Stimulated activated naive CD8-positive, alpha-beta T cell treated with anti-CD3 and anti-CD28 coated beads, Interleukin-15, amount 100 ng/mL, for 72 hours (primary cell): Measurements from ENCODE around the gene TRIM15.
A peak's percentile ranks its signal among the peaks of the same experiment; 100 is the strongest.

ENCODE experiments used
- ATAC-seq: fragments of 150-1000 bp; cut with Tn5 transposase; 2 replicates; pipeline ENCODE4 v1.10.0; 2021; ENCODE audit warnings: mild to moderate bottlenecking, moderate library complexity
- DNase-seq, 2 donors: peaks; one replicate each; pipeline ENCODE4 v3.0.0; 2021 to 2022
- H3K27ac Mint-ChIP-seq, 2 donors: one replicate each; pipeline ENCODE4 v1.8.0; 2022; ENCODE audit warnings: mild to moderate bottlenecking in 2 of 2, mixed read lengths in 2 of 2, moderate library complexity in 2 of 2
- H3K27me3 Mint-ChIP-seq: one replicate; pipeline ENCODE4 v1.8.0; 2022; ENCODE audit warnings: mixed read lengths
- H3K4me1 Mint-ChIP-seq: one replicate; pipeline ENCODE4 v1.8.0; 2022; ENCODE audit warnings: mild to moderate bottlenecking, mixed read lengths
- H3K4me3 Mint-ChIP-seq, 2 donors: one replicate each; pipeline ENCODE4 v1.8.0; 2022; ENCODE audit warnings: mild to moderate bottlenecking in 2 of 2, mixed read lengths in 2 of 2, moderate library complexity in 1 of 2
- H3K9me3 Mint-ChIP-seq, 2 donors: one replicate each; pipeline ENCODE4 v1.8.0; 2022; ENCODE audit warnings: mixed read lengths in 2 of 2

Gene TRIM15

GRCh38 chr6:30167101-30167500, 3.8 kb downstream of the TRIM15 start:
- peaks cover 56% of the 10 kb centered on the region for H3K27me3 Mint-ChIP-seq
- peaks cover 59% of the 10 kb centered on the region for H3K4me1 Mint-ChIP-seq
- H3K4me3 Mint-ChIP-seq, result peak overlapping the region in 1 of 2 donors; percentile 40
- no peaks in the 10 kb centered on the region for H3K9me3 Mint-ChIP-seq
- H3K27ac Mint-ChIP-seq, result no peak overlapping the region
- ATAC-seq (peak; percentile 74), DNase-seq (peak; percentile 27 to 49)

- no peak overlapping the region for H3K27ac Mint-ChIP-seq
- DNase-seq (no peak), ATAC-seq (no peak)
- no peak overlapping the region for H3K4me3 Mint-ChIP-seq
- H3K27me3 Mint-ChIP-seq, result peaks cover 72% of the 10 kb centered on the region
- peaks cover 43% of the 10 kb centered on the region for H3K4me1 Mint-ChIP-seq
- H3K9me3 Mint-ChIP-seq, result no peaks in the 10 kb centered on the region
Measured at GRCh38 chr6:30168741-30169140, 5.4 kb downstream of the TRIM15 start.

GRCh38 chr6:30169658-30170614, 6.6 kb downstream of the TRIM15 start:
- peak; percentile 83 for ATAC-seq
- Mint-ChIP-seq H3K9me3 (no peaks in the 10 kb centered on the region), H3K27ac (no peak overlapping the region), H3K4me3 (no peak overlapping the region), H3K4me1 (peaks cover 40% of the 10 kb centered on the region), H3K27me3 (peaks cover 71% of the 10 kb centered on the region)
- peak in 1 of 2 donors; percentile 32 for DNase-seq

GRCh38 chr6:30171677-30172471, 8.5 kb downstream of the TRIM15 start:
- Mint-ChIP-seq H3K27ac (no peak overlapping the region), H3K4me1 (peaks cover 42% of the 10 kb centered on the region), H3K9me3 (no peaks in the 10 kb centered on the region), H3K27me3 (peaks cover 87% of the 10 kb centered on the region), H3K4me3 (peak overlapping the region; percentile 61 to 76)
- peak; percentile 26 for ATAC-seq
- DNase-seq, result no peak

- DNase-seq (no peak), ATAC-seq (no peak)
- Mint-ChIP-seq H3K9me3 (no peaks in the 10 kb centered on the region), H3K4me3 (no peak overlapping the region), H3K4me1 (peaks cover 34% of the 10 kb centered on the region), H3K27me3 (peaks cover 95% of the 10 kb centered on the region), H3K27ac (no peak overlapping the region)
Measured at GRCh38 chr6:30172681-30173080, 9.3 kb downstream of the TRIM15 start.

DNA sequence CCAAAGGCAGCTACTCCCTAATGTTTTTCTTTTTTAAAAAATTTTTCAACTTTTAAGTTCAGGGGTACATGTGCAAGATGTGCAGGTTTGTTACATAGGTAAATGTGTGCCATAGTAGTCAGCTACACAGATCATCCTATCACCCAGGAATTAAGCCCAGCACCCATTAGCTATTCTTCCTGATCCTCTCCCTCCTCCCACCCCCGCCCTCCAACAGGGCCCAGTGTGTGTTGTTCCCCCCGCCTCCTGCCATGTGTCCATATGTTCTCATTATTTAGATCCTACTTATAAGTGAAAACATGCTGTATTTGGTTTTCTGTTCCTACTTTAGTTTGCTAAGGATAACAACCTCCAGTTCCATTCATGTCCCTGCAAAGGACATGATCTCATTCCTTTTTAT, 12.4 kb downstream of the TRIM15 start:
- peaks cover under 1 to 4% of the 10 kb centered on the region in 2 donors for H3K9me3 Mint-ChIP-seq
- peaks cover 84% of the 10 kb centered on the region for H3K27me3 Mint-ChIP-seq
- peaks cover 14% of the 10 kb centered on the region for H3K4me1 Mint-ChIP-seq
- no peak overlapping the region for H3K27ac Mint-ChIP-seq
- DNase-seq (no peak), ATAC-seq (no peak)
- no peak overlapping the region for H3K4me3 Mint-ChIP-seq

GRCh38 chr6:30178837-30179236, 15.5 kb downstream of the TRIM15 start:
- no peak for DNase-seq
- peaks cover 4 to 9% of the 10 kb centered on the region in 2 donors for H3K9me3 Mint-ChIP-seq
- H3K27ac Mint-ChIP-seq, result no peak overlapping the region
- peaks cover 53% of the 10 kb centered on the region for H3K27me3 Mint-ChIP-seq
- H3K4me3 Mint-ChIP-seq, result no peak overlapping the region
- peaks cover 7% of the 10 kb centered on the region for H3K4me1 Mint-ChIP-seq
- no peak for ATAC-seq

- no peak overlapping the region for H3K4me3 Mint-ChIP-seq
- peaks cover 46% of the 10 kb centered on the region for H3K27me3 Mint-ChIP-seq
- H3K9me3 Mint-ChIP-seq, result peaks cover 4 to 9% of the 10 kb centered on the region in 2 donors
- DNase-seq, result no peak
- ATAC-seq, result no peak
- H3K4me1 Mint-ChIP-seq, result peaks cover 7% of the 10 kb centered on the region
- H3K27ac Mint-ChIP-seq, result no peak overlapping the region
Measured at GRCh38 chr6:30180145-30180544, 16.8 kb downstream of the TRIM15 start.

DNA sequence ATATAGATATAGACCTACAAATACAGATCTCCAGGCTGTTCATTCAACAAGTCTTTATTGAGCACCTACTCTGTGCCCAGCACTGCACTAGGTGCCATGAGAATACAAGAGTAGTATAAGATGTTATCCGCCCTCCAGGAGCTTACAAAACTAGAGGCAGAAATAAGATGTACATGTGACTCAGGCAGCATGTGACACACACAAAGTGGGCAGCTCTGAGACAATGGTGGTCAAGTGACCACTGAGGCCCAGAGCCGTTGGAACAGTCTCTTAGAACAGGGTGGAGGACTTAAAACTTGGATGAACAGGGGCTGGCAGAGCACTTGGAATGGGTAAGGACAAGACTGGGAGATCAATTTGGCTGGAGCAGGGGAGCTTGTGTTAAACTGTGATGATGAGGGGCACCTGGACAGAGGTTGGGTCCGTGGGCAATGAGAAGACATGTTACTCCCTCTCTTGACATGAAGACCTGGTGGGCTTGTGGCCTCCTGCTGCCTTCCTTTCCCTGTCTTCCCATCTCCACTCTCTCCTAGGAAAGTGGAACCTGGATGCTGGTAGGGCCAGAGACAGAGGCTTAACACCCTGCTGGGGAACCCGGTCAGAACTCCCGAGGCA, 21.2 kb downstream of the TRIM15 start:
- no peaks in the 10 kb centered on the region for H3K4me1 Mint-ChIP-seq
- no peak overlapping the region for H3K27ac Mint-ChIP-seq
- peaks cover 3 to 9% of the 10 kb centered on the region in 2 donors for H3K9me3 Mint-ChIP-seq
- H3K4me3 Mint-ChIP-seq, result no peak overlapping the region
- peaks cover 3% of the 10 kb centered on the region for H3K27me3 Mint-ChIP-seq
- DNase-seq (no peak), ATAC-seq (no peak)

GRCh38 chr6:30185846-30186484, 22.6 kb downstream of the TRIM15 start:
- Mint-ChIP-seq H3K9me3 (peaks cover 0 to 6% of the 10 kb centered on the region in 2 donors), H3K4me3 (no peak overlapping the region), H3K27ac (peak overlapping the region in 1 of 2 donors; percentile 7), H3K27me3 (no peaks in the 10 kb centered on the region), H3K4me1 (no peaks in the 10 kb centered on the region)
- no peak for DNase-seq
- ATAC-seq, result no peak

- no peak overlapping the region for H3K4me3 Mint-ChIP-seq
- H3K4me1 Mint-ChIP-seq, result no peaks in the 10 kb centered on the region
- DNase-seq (no peak), ATAC-seq (no peak)
- H3K27ac Mint-ChIP-seq, result peak overlapping the region in 1 of 2 donors; percentile 20
- H3K27me3 Mint-ChIP-seq, result no peaks in the 10 kb centered on the region
- no peaks in the 10 kb centered on the region for H3K9me3 Mint-ChIP-seq
Measured at GRCh38 chr6:30188541-30188940, 25.2 kb downstream of the TRIM15 start.

DNA sequence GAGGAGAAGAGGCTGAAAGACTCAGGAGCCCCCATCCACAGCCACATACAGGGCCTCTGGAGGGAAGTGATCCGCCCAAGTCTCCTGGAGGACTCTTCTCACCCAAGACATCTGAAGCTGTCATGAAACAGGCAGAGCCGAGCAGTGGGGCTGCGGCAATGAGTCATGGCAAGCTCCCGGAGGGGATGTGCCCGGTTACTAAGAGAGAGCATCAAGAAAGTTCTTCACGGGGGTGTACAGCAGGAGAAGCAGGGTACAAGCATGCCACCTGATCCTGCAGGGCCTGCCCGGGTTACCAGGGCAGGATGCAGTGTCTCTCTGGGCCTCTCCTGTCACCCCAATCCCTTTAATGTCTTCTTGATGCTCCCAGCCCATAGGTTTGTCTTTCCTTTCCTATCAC, 28.7 kb downstream of the TRIM15 start:
- Mint-ChIP-seq H3K4me1 (peaks cover 16% of the 10 kb centered on the region), H3K9me3 (no peaks in the 10 kb centered on the region), H3K27me3 (no peaks in the 10 kb centered on the region), H3K27ac (peak overlapping the region in 1 of 2 donors; percentile 42), H3K4me3 (no peak overlapping the region)
- ATAC-seq (no peak), DNase-seq (no peak)

DNA sequence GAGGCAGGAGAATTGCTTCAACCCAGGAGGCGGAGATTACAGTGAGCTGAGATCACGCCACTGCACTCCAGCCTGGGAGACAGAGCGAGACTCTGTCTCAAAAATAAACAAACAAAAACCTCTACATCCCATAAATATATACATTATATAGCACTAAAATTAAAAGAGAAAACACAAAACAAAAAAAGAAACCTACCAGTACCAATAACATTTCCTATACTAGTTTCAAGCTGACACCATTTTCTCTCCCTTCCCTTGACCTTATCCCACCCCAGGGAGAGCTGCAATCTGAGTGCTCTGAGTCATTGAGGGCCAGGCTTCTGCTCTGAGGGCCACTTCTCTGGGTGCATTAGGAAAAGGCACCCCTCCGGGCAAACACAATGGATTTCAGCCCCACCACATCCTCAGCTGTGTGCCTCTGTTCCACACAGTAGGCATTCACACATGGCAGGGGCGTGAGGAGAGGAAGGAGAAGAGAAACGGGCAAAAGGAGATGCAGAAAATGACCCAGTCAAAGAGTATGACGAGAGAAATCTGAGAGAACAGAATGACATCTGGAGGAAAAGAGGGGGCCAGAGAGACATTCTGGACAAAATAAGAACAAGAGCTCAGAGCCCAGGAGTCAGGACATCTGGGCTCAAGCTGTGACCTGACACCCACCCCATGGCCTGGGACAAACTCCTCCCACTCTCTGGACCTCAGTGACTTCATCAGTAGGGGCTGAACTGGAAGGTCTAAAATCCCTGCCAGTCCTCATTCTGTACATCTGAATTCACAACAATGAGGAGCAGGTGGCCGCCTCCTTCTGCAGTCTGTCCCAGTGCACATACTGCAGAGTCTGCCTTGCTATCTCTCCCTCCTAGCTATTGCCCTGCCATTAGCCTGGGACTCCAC, 31.7 kb downstream of the TRIM15 start:
- H3K9me3 Mint-ChIP-seq, result no peaks in the 10 kb centered on the region
- H3K27ac Mint-ChIP-seq, result peak overlapping the region; percentile 13 to 66
- DNase-seq (no peak), ATAC-seq (no peak)
- H3K27me3 Mint-ChIP-seq, result no peaks in the 10 kb centered on the region
- no peak overlapping the region for H3K4me3 Mint-ChIP-seq
- peaks cover 25% of the 10 kb centered on the region for H3K4me1 Mint-ChIP-seq

- no peak for ATAC-seq
- no peaks in the 10 kb centered on the region for H3K27me3 Mint-ChIP-seq
- peaks cover 30% of the 10 kb centered on the region for H3K4me1 Mint-ChIP-seq
- H3K9me3 Mint-ChIP-seq, result no peaks in the 10 kb centered on the region
- no peak overlapping the region for H3K4me3 Mint-ChIP-seq
- H3K27ac Mint-ChIP-seq, result peak overlapping the region in 1 of 2 donors; percentile 29
- no peak for DNase-seq
Measured at GRCh38 chr6:30195951-30196350, 32.6 kb downstream of the TRIM15 start.
